Measurements from ENCODE around the gene RNF167. TPM values are rescaled to one million over a fixed set of nuclear protein-coding genes. Genes with fewer than 3 reads are reported as not detected.

RNF167 gene
- total RNA-seq, 1 donor from 2014 or later, result 108 TPM

GRCh38 chr17:4967539-4968485 is 27.7 kb downstream of the RNF167 start, which contains the start of gene SPAG7:
SPAG7 (minus strand) TSS chr17:4967817; CDS start chr17:4967804, 13 bp downstream.
- ATAC-seq (ENCODE audit: low read depth), result peak; percentile 64
- no peak within 1 kb of the TSS for H3K4me3 Mint-ChIP-seq
- peaks cover 42% of the 10 kb centered on the region for H3K36me3 Mint-ChIP-seq (ENCODE audit: low read depth)
- H3K9me3 Mint-ChIP-seq, result no peaks in the 10 kb centered on the region
- TF ChIP-seq, protein P1, sequence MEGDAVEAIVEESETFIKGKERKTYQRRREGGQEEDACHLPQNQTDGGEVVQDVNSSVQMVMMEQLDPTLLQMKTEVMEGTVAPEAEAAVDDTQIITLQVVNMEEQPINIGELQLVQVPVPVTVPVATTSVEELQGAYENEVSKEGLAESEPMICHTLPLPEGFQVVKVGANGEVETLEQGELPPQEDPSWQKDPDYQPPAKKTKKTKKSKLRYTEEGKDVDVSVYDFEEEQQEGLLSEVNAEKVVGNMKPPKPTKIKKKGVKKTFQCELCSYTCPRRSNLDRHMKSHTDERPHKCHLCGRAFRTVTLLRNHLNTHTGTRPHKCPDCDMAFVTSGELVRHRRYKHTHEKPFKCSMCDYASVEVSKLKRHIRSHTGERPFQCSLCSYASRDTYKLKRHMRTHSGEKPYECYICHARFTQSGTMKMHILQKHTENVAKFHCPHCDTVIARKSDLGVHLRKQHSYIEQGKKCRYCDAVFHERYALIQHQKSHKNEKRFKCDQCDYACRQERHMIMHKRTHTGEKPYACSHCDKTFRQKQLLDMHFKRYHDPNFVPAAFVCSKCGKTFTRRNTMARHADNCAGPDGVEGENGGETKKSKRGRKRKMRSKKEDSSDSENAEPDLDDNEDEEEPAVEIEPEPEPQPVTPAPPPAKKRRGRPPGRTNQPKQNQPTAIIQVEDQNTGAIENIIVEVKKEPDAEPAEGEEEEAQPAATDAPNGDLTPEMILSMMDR (IDR thresholded peaks at IDR 0.05), result no peak
- H3K27ac Mint-ChIP-seq, result no peak within 1 kb of the TSS
- DNase-seq, result peak; percentile 96
- H3K4me1 Mint-ChIP-seq, result peaks cover 18% of the 10 kb centered on the region
- intact Hi-C loops (cut with micrococcal nuclease), result loop anchor here (1.0 to 5.0 kb wide), 10 partner anchors 19 to 256 kb away; partner anchors contain the start of genes ARRB2, CAMTA2, GP1BA and INCA1
- H3K27me3 Mint-ChIP-seq, result no peaks in the 10 kb centered on the region
- POLR2A ChIA-PET, result interaction anchor here (0.7 to 11.6 kb wide), 32 partner anchors 11 to 824 kb away, joined by 3 to 391 read pairs (median 6); partner anchors contain the start of genes C17orf107, CAMTA2, CHRNE and CYB5D2
- CTCF ChIA-PET, result interaction anchor here (0.6 to 3.4 kb wide), 10 partner anchors 12 to 401 kb away, joined by 3 to 17 read pairs (median 6); partner anchors contain the start of genes CAMTA2, CHRNE, PFN1 and RNF167

DNA sequence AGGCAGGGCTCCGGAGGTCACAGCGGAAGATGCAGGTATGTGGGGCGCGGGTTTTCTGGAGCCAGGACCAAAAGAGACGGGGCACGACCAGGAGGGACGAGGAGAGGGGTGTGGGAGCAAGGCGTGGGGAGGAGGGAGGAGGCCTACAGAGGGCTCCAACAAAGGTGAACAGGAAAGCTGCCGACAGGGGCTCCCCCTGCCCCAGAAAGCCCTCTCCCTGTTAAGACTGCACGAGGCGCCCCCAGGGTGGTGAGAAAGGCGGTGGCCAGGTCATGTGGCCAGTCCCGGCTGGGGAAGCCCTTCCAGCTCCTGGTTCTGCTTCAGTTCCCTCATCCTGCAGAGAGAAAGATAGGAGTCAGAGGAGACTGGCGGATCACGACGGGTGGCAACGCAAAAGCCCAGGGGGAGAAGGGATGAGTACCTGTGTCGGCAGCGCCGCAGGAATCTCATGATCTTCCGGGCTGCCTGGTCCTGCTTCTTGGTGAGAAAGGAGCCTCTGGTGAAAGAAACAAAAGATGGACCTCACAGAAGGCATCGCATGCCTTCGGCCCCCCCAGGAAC is 28.5 kb downstream of the RNF167 start:
- Mint-ChIP-seq H3K4me1 (peaks cover 18% of the 10 kb centered on the region), H3K4me3 (no peak overlapping the region), H3K36me3 (ENCODE audit: low read depth) (peaks cover 46% of the 10 kb centered on the region), H3K27ac (no peak overlapping the region), H3K27me3 (no peaks in the 10 kb centered on the region), H3K9me3 (no peaks in the 10 kb centered on the region)
- intact Hi-C loops (cut with micrococcal nuclease), result loop anchor here (5.0 kb wide), 3 partner anchors 36 to 256 kb away; partner anchors contain the start of genes ARRB2, GP1BA and ZFP3
- ChIA-PET POLR2A (interaction anchor here (0.6 to 11.6 kb wide), 11 partner anchors 10 to 259 kb away, joined by 3 to 391 read pairs (median 12); partner anchors contain the start of genes CAMTA2, ENO3, INCA1 and KIF1C), CTCF (interaction anchor here (1.3 to 3.4 kb wide), 2 partner anchors 19 to 29 kb away, joined by 4 to 17 read pairs; partner anchors contain the start of genes CAMTA2 and KIF1C)
- DNase-seq (no peak), ATAC-seq (ENCODE audit: low read depth) (no peak)
- TF ChIP-seq, protein P1 (IDR thresholded peaks at IDR 0.05), result no peak

GRCh38 chr17:4969047-4969550 is 29.0 kb downstream of the RNF167 start:
- peaks cover 18% of the 10 kb centered on the region for H3K4me1 Mint-ChIP-seq
- H3K36me3 Mint-ChIP-seq (ENCODE audit: low read depth), result peaks cover 51% of the 10 kb centered on the region
- POLR2A ChIA-PET, result interaction anchor here (0.6 to 11.6 kb wide), 8 partner anchors 10 to 259 kb away, joined by 3 to 391 read pairs (median 8); partner anchors contain the start of genes CAMTA2, ENO3, PFN1 and RNF167
- H3K27ac Mint-ChIP-seq, result no peak overlapping the region
- ATAC-seq (ENCODE audit: low read depth), result no peak
- no peaks in the 10 kb centered on the region for H3K9me3 Mint-ChIP-seq
- DNase-seq, result no peak
- TF ChIP-seq, protein P1 (IDR thresholded peaks at IDR 0.05), result no peak
- H3K27me3 Mint-ChIP-seq, result no peaks in the 10 kb centered on the region
- intact Hi-C loops (cut with micrococcal nuclease), result loop anchor here (5.0 kb wide), 3 partner anchors 37 to 257 kb away; partner anchors contain the start of genes ARRB2, GP1BA and ZFP3
- H3K4me3 Mint-ChIP-seq, result no peak overlapping the region
- CTCF ChIA-PET, result interaction anchor here (1.3 kb wide), 1 partner anchor 29 kb away, joined by 4 read pairs; the partner anchor contains the start of gene KIF1C

DNA sequence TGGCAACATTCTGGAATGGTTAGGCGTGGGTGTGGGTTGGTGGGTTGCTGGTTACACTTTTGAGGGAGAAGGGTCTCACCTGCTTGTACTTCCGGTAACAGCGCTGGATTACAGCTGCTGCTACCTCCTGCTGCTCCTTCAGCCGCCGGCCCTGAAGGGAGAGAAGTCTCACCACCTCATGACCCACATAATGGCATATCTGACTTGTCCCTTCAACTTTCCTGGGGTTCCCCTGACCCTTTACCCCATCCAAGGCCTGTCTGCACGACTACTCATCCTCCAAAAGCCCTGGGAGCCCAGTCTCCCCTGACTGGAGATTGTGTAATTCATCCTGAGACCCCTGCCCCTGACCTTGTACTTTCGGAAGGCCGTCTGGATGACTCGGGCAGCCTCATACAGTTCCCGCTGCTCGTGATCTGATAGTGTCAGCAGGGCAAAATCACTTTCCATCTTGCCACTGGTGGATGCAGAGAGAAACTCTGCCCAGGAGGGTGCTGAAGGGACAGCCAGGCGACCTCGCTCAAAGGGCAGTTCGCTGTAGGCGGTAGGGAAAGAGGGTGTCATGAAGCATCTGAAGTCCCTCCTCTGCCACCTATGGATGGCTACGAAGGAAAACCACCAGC is 29.6 kb downstream of the RNF167 start:
- ChIA-PET CTCF (interaction anchor here (1.3 to 1.5 kb wide), 2 partner anchors 28 to 61 kb away, joined by 4 read pairs; partner anchors contain the start of gene KIF1C), POLR2A (interaction anchor here (0.6 to 11.6 kb wide), 7 partner anchors 9 to 260 kb away, joined by 3 to 391 read pairs (median 3); partner anchors contain the start of genes CAMTA2, ENO3, PFN1 and RNF167)
- H3K9me3 Mint-ChIP-seq, result no peaks in the 10 kb centered on the region
- TF ChIP-seq, protein P1 (IDR thresholded peaks at IDR 0.05), result no peak
- ATAC-seq (ENCODE audit: low read depth), result no peak
- peaks cover 18% of the 10 kb centered on the region for H3K4me1 Mint-ChIP-seq
- peaks cover 55% of the 10 kb centered on the region for H3K36me3 Mint-ChIP-seq (ENCODE audit: low read depth)
- intact Hi-C loops (cut with micrococcal nuclease), result loop anchor here (5.0 kb wide), 3 partner anchors 37 to 257 kb away; partner anchors contain the start of genes ARRB2, GP1BA and ZFP3
- no peak overlapping the region for H3K4me3 Mint-ChIP-seq
- no peak overlapping the region for H3K27ac Mint-ChIP-seq
- H3K27me3 Mint-ChIP-seq, result no peaks in the 10 kb centered on the region
- no peak for DNase-seq
